HG03439 (cell line): ENCODE data around the gene UBE2V1.
"Not testable (repeated sequence)": the region's sequence is repeated elsewhere in the genome, so short reads cannot be mapped to it uniquely, and the experiment has no call there.

ENCODE experiments used
- ATAC-seq: cut with Tn5 transposase; IDR thresholded peaks from one replicate; pipeline ENCODE4 v1.9.1; 2021; ENCODE audit warnings: mild to moderate bottlenecking, moderate library complexity; ENCODE audit not compliant: unreplicated experiment

UBE2V1 gene

DNA sequence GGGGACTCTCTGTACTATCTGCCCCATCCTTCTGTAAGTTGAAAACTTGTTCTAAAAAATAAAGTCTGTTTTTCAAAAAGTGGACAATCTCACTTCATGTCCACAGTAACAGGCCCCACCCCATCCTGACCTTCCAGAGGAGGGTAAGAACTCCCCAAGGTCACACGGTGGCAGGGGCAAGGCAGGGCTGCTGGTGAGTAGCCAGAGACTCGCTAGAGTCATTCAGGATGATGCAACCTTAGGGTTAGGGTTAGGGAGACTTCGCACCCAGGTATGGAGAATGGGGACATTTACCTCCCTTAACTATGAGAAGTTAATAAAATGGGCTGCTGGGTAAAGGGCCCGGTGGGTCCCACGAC is 25.1 kb upstream of the UBE2V1 start:
- no peak for ATAC-seq

DNA sequence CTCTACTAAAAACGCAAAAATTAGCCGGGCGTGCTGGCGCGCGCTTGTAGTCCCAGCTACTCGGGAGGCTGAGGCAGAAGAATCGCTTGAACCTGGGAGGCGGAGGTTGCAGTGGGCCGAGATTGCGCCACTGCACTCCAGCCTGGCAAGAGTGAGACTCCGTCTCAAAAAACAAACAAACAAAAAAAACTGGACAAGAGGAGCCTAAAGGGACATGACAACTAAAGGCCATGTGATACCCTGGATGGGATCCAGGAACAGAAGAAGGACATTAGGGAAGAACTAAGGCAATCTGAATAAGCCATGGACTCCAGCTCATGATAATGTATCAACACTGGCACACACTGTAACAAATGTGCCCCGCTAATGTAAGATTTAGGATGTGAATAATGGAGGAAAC is 24.8 kb upstream of the UBE2V1 start:
- ATAC-seq = not testable (repeated sequence)

DNA sequence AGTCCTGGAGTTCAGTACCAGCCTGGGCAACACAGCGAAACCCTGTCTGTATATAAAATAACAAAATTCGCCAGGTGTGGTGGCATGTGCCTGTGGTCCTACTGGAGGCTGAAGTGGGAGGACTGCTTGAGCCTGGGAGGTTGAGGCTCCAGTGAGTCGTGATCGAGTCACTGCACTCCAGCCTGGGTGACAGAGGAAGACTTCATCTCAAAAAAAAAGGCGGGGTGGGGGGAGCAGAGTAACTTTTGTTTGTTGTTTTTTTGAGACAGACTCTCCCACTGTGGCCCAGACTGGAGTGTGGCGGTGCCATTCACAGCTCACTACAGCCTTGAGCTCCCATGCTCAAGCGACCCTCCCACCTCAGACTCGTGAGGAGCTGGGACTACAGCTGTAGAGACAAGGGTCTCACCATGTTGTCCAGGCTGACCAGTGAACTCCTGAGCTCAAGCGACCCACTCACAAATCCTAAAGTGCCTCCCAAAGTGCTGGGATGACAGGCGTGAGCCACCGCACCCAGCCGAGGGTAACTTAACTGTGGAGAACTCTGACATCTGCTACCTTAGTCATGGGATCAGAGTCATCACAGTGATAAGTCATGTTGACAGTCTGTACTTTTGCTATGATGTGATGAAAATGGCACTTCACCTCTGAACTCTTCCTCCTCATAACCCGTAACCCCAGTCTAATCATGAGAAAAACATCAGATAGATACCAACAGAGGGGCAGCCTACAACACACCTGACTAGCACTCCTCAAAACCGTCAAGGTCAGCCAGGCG is 24.1 kb upstream of the UBE2V1 start:
- no peak for ATAC-seq

DNA sequence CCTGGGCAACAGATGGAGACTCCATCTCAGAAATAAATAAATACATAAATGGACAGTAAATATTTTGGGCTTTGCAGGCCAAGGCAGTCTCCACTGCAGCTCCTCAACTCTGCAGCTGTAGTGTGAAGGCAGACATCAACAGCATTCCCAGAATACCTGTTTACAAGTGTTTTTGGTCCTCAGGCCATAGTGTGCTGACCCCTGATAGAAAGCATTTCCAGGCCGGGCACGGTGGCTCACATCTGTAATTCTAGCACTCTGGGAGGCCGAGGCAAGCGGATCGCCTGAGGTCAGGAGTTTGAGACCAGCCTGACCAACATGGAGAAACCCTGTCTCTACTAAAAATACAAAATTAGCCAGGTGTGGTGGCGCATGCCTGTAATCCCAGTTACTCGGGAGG is 22.2 kb upstream of the UBE2V1 start:
- not testable (repeated sequence) for ATAC-seq

DNA sequence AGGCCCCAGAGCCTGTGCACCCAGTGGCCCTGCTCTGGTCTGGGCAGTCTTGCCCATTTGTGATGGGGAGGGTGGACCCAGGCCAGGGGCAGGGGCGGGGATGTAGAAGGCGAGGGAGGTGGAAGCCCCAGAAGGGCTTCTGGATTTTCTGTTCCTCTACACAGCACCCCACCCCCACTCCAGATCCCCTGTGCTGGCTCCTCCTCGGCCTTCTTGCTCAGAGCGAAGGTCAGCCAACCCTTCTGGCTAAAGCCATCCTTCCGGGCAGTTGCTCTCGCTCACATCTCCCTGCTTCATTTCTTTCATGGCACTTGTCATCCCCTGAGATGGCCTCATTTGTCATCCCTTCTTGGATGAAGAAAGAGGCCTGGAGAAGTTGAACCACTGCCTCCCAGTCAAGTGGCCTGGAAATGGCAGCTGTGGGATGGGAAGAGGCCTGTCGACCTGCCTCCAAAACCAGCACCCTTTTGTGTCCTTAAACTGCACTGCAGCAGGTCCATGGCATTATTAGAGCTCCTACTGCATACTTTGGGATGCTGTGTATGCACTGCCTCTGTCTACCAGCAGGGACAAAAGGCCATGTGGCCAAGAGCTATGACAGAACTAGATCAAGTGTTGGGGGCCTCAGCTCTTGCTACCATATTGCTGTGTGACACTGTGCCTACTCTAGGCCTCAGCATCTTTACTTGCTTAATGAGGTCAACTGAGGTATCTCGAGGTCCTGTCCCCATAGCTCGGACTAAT is 20.7 kb upstream of the UBE2V1 start:
- no peak for ATAC-seq

DNA sequence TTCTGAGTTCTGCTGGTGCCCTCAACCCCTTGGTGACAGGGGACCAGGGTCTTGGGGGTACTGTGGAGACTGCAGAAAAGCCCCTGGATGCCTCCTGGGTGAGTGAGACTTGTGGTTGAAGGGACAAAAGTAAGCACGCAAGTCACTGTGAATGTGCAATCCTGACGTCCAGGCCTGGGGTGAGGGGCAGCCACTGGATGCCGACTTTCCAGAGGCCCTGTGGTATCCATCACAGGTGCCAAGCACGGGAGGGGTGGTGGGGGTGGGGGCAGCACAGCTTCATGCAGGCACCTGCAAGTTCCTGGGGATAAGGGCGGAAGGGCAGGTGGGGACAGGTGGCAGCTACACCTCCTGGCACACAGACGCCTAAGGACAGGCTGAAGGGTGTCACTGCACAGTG is 20.1 kb upstream of the UBE2V1 start:
- no peak for ATAC-seq

GRCh38 chr20:50130995-50131394 is 18.0 kb upstream of the UBE2V1 start:
- no peak for ATAC-seq

DNA sequence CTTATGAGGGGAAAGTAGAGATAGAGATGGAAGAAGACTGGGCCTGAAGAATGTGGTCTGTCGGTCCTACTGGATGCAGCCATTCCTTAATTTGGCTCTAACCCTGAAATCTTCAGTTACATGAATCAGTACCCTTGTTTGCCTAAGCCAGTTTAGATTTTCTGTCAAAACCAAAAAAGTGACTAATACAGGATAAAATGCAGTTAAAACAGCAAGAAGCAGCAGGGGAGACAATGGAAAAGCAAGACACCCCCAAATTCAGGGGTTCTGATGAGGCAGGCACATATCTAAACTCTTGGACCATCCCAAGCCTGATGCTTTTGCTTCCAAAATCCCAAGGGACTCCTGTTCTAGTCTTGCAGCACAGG is 17.4 kb upstream of the UBE2V1 start:
- ATAC-seq = no peak

GRCh38 chr20:50129662-50130355 is 16.9 kb upstream of the UBE2V1 start:
- no peak for ATAC-seq

- no peak for ATAC-seq
Measured at GRCh38 chr20:50128520-50128905, 15.6 kb upstream of the UBE2V1 start.

DNA sequence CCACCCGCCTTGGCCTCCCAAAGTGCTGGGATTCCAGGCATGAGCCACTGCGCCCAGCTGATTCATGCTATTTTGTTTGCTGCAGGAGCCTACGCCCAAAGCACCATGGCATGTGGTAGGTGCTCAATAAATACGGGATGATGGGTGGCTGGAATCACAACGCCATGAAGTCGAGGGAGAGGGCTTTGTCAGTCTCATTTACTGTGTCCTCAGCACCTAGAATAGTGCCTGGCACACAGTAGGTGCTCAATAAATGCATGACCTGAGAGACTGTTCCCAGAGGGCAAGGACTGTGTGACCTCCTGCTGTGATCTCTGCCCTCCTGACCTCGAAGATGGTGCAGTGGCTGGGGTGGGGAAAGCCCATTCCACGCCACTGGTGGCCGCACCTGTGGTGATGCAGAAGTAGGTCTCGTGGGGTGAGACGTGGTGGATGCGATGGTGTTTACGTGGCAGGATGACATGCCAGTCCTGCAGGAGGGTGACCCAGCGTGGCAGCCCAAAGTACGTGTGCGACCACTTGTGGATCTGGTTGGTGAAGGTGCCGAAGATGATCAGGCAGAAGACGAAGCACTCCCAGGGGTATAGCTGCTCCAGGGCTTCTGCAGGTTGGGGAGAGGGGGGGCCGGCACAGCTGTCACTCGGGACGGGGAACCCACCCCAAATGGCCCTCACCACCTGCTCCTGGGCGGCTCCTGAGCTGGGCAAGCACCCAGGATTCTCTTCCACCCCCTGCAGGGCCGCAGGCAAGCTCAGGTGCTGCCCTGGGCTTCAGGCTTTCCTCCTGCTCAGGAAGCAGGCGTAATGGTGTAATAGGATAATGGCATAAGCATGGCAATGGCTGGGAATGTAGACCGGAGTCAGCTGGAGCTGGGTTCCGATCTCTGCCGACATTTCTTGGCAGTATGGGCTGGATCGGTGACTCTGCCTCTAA is 14.9 kb upstream of the UBE2V1 start:
- ATAC-seq = no peak

- ATAC-seq = no peak
Measured at GRCh38 chr20:50126662-50127061, 13.7 kb upstream of the UBE2V1 start.

GRCh38 chr20:50125279-50125678 is 12.3 kb upstream of the UBE2V1 start:
- no peak for ATAC-seq

DNA sequence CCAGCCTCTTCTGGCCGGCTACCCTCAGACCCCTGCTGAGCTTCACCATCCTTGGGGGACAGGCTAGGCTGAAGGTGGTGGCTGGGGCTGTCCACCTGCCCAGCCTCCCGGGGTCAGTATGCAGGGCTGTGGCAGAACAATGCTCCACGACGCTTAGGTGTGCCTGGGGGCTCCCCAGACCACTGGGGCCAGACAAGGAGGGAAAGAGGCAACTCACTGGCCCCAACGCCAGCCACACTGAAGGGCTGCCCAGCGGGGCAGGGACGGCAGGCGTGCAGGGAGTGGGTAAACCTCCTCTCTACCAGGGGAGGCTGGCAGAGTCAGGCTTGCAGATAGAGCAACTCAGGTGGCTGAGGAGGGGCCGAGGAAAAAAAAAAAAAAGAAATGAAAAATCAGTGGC is 11.5 kb upstream of the UBE2V1 start:
- ATAC-seq = no peak

DNA sequence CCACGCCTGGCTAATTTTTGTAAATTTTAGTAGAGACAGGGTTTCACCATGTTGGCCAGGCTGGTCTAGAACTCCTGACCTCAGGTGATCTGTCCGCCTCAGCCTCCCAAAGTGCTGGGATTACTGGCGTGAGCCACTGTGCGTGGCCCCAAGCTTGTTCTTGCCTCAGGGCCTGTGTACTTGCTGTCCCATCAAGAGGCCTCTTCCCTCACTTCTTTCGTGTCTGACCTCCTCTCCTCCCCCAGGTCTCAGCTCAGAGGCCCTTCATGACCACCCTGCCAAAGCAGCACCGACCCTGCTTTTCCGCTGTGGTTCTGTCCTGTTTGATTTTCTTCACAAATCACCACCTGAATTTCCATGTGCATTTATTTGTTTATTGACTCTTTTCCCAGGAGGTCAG is 10.5 kb upstream of the UBE2V1 start:
- ATAC-seq = no peak

DNA sequence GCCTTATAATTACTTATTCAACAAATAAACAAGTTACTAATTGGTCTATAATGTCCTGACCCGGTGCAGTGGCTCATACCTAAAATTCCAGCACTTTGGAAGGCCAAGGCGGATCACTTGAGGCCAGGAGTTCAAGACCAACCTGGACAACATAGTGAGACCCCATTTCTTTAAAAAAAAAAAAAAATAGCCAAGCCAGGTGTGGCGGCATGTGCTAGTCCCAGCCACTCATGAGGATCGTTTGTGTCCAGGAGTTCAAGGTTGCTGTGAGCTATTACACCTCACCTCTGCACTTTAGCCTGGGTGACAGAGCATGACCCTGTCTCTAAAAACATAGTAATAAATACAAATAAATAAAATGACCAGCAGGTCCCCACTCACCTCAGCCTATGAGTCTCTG is 9.8 kb upstream of the UBE2V1 start:
- ATAC-seq = no peak

- no peak for ATAC-seq
Measured at GRCh38 chr20:50121858-50122271, 8.9 kb upstream of the UBE2V1 start.

GRCh38 chr20:50120935-50121693 is 8.2 kb upstream of the UBE2V1 start:
- no peak for ATAC-seq

GRCh38 chr20:50118203-50118602 is 5.3 kb upstream of the UBE2V1 start:
- ATAC-seq = no peak

GRCh38 chr20:50116368-50116999 is 3.5 kb upstream of the UBE2V1 start:
- no peak for ATAC-seq
